ENCODE measurements around the gene PPEF2.

Gene PPEF2

GRCh38 chr4:75822416-75822815 lies 79.8 kb downstream of the PPEF2 start:
- Histone ChIP-seq H3K27me3 (ENCODE audit: control insufficient read depth, insufficient read depth, low read length) (no peaks in the 10 kb centered on the region), H3K4me1 (ENCODE audit: control insufficient read depth, insufficient read depth, low read length) (no peaks in the 10 kb centered on the region), H3K36me3 (ENCODE audit: control insufficient read depth, insufficient read depth, low read length) (no peaks in the 10 kb centered on the region)

GRCh38 chr4:75821966-75822365 lies 80.3 kb downstream of the PPEF2 start:
- no peaks in the 10 kb centered on the region for H3K27me3 ChIP-seq (ENCODE audit: control insufficient read depth, insufficient read depth, low read length)
- H3K36me3 ChIP-seq (ENCODE audit: control insufficient read depth, insufficient read depth, low read length), result no peaks in the 10 kb centered on the region
- H3K9ac ChIP-seq (ENCODE audit: low read depth, low read length), result no peak overlapping the region
- no peaks in the 10 kb centered on the region for H3K4me1 ChIP-seq (ENCODE audit: control insufficient read depth, insufficient read depth, low read length)
- no peaks in the 10 kb centered on the region for H3K9me3 ChIP-seq (ENCODE audit: control insufficient read depth, insufficient read depth, low read length)
- no peak overlapping the region for H3K4me3 ChIP-seq (ENCODE audit: low read depth, low read length)

More at GRCh38 chr4:75822416-75822815, 79.8 kb downstream of the PPEF2 start:
- H3K4me3 ChIP-seq (ENCODE audit: low read depth, low read length), result no peak overlapping the region
- no peaks in the 10 kb centered on the region for H3K9me3 ChIP-seq (ENCODE audit: control insufficient read depth, insufficient read depth, low read length)
- H3K9ac ChIP-seq (ENCODE audit: low read depth, low read length), result no peak overlapping the region

GRCh38 chr4:75821216-75821615 lies 81.0 kb downstream of the PPEF2 start:
- H3K4me3 ChIP-seq (ENCODE audit: low read depth, low read length), result no peak overlapping the region
- no peaks in the 10 kb centered on the region for H3K36me3 ChIP-seq (ENCODE audit: control insufficient read depth, insufficient read depth, low read length)
- no peaks in the 10 kb centered on the region for H3K27me3 ChIP-seq (ENCODE audit: control insufficient read depth, insufficient read depth, low read length)
- H3K9ac ChIP-seq (ENCODE audit: low read depth, low read length), result no peak overlapping the region
- no peaks in the 10 kb centered on the region for H3K4me1 ChIP-seq (ENCODE audit: control insufficient read depth, insufficient read depth, low read length)
- no peaks in the 10 kb centered on the region for H3K9me3 ChIP-seq (ENCODE audit: control insufficient read depth, insufficient read depth, low read length)

- Histone ChIP-seq H3K27me3 (ENCODE audit: control insufficient read depth, insufficient read depth, low read length) (no peaks in the 10 kb centered on the region), H3K9ac (ENCODE audit: low read depth, low read length) (no peak overlapping the region), H3K36me3 (ENCODE audit: control insufficient read depth, insufficient read depth, low read length) (no peaks in the 10 kb centered on the region)
Observed at GRCh38 chr4:75820676-75821075, 81.6 kb downstream of the PPEF2 start.

GRCh38 chr4:75820197-75820596 lies 82.1 kb downstream of the PPEF2 start:
- no peaks in the 10 kb centered on the region for H3K9me3 ChIP-seq (ENCODE audit: control insufficient read depth, insufficient read depth, low read length)
- H3K9ac ChIP-seq (ENCODE audit: low read depth, low read length), result no peak overlapping the region
- H3K4me1 ChIP-seq (ENCODE audit: control insufficient read depth, insufficient read depth, low read length), result no peaks in the 10 kb centered on the region
- no peaks in the 10 kb centered on the region for H3K36me3 ChIP-seq (ENCODE audit: control insufficient read depth, insufficient read depth, low read length)
- no peaks in the 10 kb centered on the region for H3K27me3 ChIP-seq (ENCODE audit: control insufficient read depth, insufficient read depth, low read length)
- H3K4me3 ChIP-seq (ENCODE audit: low read depth, low read length), result no peak overlapping the region

More at GRCh38 chr4:75820676-75821075, 81.6 kb downstream of the PPEF2 start:
- Histone ChIP-seq H3K4me1 (ENCODE audit: control insufficient read depth, insufficient read depth, low read length) (no peaks in the 10 kb centered on the region), H3K4me3 (ENCODE audit: low read depth, low read length) (no peak overlapping the region), H3K9me3 (ENCODE audit: control insufficient read depth, insufficient read depth, low read length) (no peaks in the 10 kb centered on the region)

- peaks cover 7% of the 10 kb centered on the region for H3K36me3 ChIP-seq (ENCODE audit: control insufficient read depth, insufficient read depth, low read length)
- no peaks in the 10 kb centered on the region for H3K9me3 ChIP-seq (ENCODE audit: control insufficient read depth, insufficient read depth, low read length)
- no peak overlapping the region for H3K9ac ChIP-seq (ENCODE audit: low read depth, low read length)
- H3K4me3 ChIP-seq (ENCODE audit: low read depth, low read length), result no peak overlapping the region
- H3K4me1 ChIP-seq (ENCODE audit: control insufficient read depth, insufficient read depth, low read length), result no peaks in the 10 kb centered on the region
- no peaks in the 10 kb centered on the region for H3K27me3 ChIP-seq (ENCODE audit: control insufficient read depth, insufficient read depth, low read length)
Observed at GRCh38 chr4:75819121-75819520, 83.1 kb downstream of the PPEF2 start.

GRCh38 chr4:75817901-75818300 lies 84.4 kb downstream of the PPEF2 start:
- peaks cover 7% of the 10 kb centered on the region for H3K36me3 ChIP-seq (ENCODE audit: control insufficient read depth, insufficient read depth, low read length)
- H3K27me3 ChIP-seq (ENCODE audit: control insufficient read depth, insufficient read depth, low read length), result no peaks in the 10 kb centered on the region
- H3K4me1 ChIP-seq (ENCODE audit: control insufficient read depth, insufficient read depth, low read length), result no peaks in the 10 kb centered on the region
- H3K4me3 ChIP-seq (ENCODE audit: low read depth, low read length), result no peak overlapping the region
- no peaks in the 10 kb centered on the region for H3K9me3 ChIP-seq (ENCODE audit: control insufficient read depth, insufficient read depth, low read length)
- no peak overlapping the region for H3K9ac ChIP-seq (ENCODE audit: low read depth, low read length)
